ENCODE results near the gene DARS2. TPM values are rescaled to one million over a fixed set of nuclear protein-coding genes. Genes with fewer than 3 reads are reported as not detected.

Gene DARS2
- total and polyA plus RNA-seq, 4 donors, result 5.0 to 13.0 (median 10.1) TPM

- 86% methylated on average over 1 of the region's 1 CpG for WGBS
- Histone ChIP-seq H3K4me1 (ENCODE audit: control insufficient read depth in 4 of 4, insufficient read depth in 4 of 4, low read length in 3 of 4) (peaks cover 0 to 6% (median 3%) of the 10 kb centered on the region in 4 donors), H3K27ac (ENCODE audit: low read depth in 1 of 2, low read length in 2 of 2) (no peak overlapping the region), H3K4me3 (ENCODE audit: low read depth in 1 of 3, low read length in 3 of 3) (no peak overlapping the region), H3K36me3 (ENCODE audit: control insufficient read depth in 4 of 4, insufficient read depth in 3 of 4, low read depth in 1 of 4, low read length in 3 of 4) (no peaks in the 10 kb centered on the region), H3K27me3 (ENCODE audit: control insufficient read depth in 4 of 4, insufficient read depth in 4 of 4, low read length in 3 of 4) (no peaks in the 10 kb centered on the region), H3K9me3 (ENCODE audit: control insufficient read depth in 4 of 4, low read length in 3 of 4) (no peaks in the 10 kb centered on the region), H3K9ac (ENCODE audit: low read depth in 1 of 2, low read length in 2 of 2) (no peak overlapping the region)
- DNase-seq (ENCODE audit: low spot score), result no peak
- TF ChIP-seq MAX (IDR thresholded peaks at IDR 0.05) (no peak), NR2F2 (IDR thresholded peaks at IDR 0.05) (no peak), ATF3 (IDR thresholded peaks at IDR 0.05) (no peak), TAF1 (conservative IDR thresholded peaks at IDR 0.05) (no peak), REST (IDR thresholded peaks at IDR 0.05) (no peak), YY1 (IDR thresholded peaks at IDR 0.05) (no peak), HNF4G (IDR thresholded peaks at IDR 0.05) (no peak), EGR1 (IDR thresholded peaks at IDR 0.05; ENCODE audit: low read depth in 2 of 2) (no peak), ZBTB33 (IDR thresholded peaks at IDR 0.05) (no peak), GABPA (IDR thresholded peaks at IDR 0.05 in 1 of 2, conservative IDR thresholded peaks at IDR 0.05 in 1 of 2) (no peak), RXRA (IDR thresholded peaks at IDR 0.05) (no peak), RAD21 (IDR thresholded peaks at IDR 0.05) (no peak), FOXA2 (IDR thresholded peaks at IDR 0.05) (no peak), HNF4A (conservative IDR thresholded peaks at IDR 0.05) (no peak), JUND (IDR thresholded peaks at IDR 0.05) (no peak), CTCF (IDR thresholded peaks at IDR 0.05; ENCODE audit: low read depth, low read length, missing input control) (no peak), SP1 (IDR thresholded peaks at IDR 0.05) (no peak)
Measured at GRCh38 chr1:173818459-173818858, 6.0 kb upstream of the DARS2 start.

- Histone ChIP-seq H3K9me3 (ENCODE audit: control insufficient read depth in 4 of 4, low read length in 3 of 4) (no peaks in the 10 kb centered on the region), H3K27me3 (ENCODE audit: control insufficient read depth in 4 of 4, insufficient read depth in 4 of 4, low read length in 3 of 4) (no peaks in the 10 kb centered on the region), H3K4me3 (ENCODE audit: low read depth in 1 of 3, low read length in 3 of 3) (no peak overlapping the region), H3K9ac (ENCODE audit: low read depth in 1 of 2, low read length in 2 of 2) (no peak overlapping the region), H3K27ac (ENCODE audit: low read depth in 1 of 2, low read length in 2 of 2) (no peak overlapping the region), H3K4me1 (ENCODE audit: control insufficient read depth in 4 of 4, insufficient read depth in 4 of 4, low read length in 3 of 4) (peaks cover 0 to 16% (median 11%) of the 10 kb centered on the region in 4 donors), H3K36me3 (ENCODE audit: control insufficient read depth in 4 of 4, insufficient read depth in 3 of 4, low read depth in 1 of 4, low read length in 3 of 4) (no peaks in the 10 kb centered on the region)
- WGBS, result 95% methylated on average over 4 of the region's 4 CpGs
- DNase-seq (ENCODE audit: low spot score), result no peak
- TF ChIP-seq RAD21 (IDR thresholded peaks at IDR 0.05), result no peak
- TF ChIP-seq TAF1 (conservative IDR thresholded peaks at IDR 0.05), result no peak
- TF ChIP-seq HNF4G (IDR thresholded peaks at IDR 0.05), result no peak
- no peak for TF ChIP-seq GABPA (IDR thresholded peaks at IDR 0.05 in 1 of 2, conservative IDR thresholded peaks at IDR 0.05 in 1 of 2)
- no peak for TF ChIP-seq SP1 (IDR thresholded peaks at IDR 0.05)
- no peak for TF ChIP-seq REST (IDR thresholded peaks at IDR 0.05)
- no peak for TF ChIP-seq RXRA (IDR thresholded peaks at IDR 0.05)
- TF ChIP-seq EGR1 (IDR thresholded peaks at IDR 0.05; ENCODE audit: low read depth in 2 of 2), result no peak
- no peak for TF ChIP-seq CTCF (IDR thresholded peaks at IDR 0.05; ENCODE audit: low read depth, low read length, missing input control)
- no peak for TF ChIP-seq FOXA1 (IDR thresholded peaks at IDR 0.05)
- TF ChIP-seq JUND (IDR thresholded peaks at IDR 0.05), result no peak
Measured at GRCh38 chr1:173821680-173822079, 2.8 kb upstream of the DARS2 start.
